PFSK-1 (cell line): Measurements from ENCODE around the gene RIMS4.

Experiments
- SIN3A ChIP-seq: IDR thresholded peaks from 2 replicates; pipeline ENCODE4 v1.6.1; 2012; ENCODE audit warnings: mild to moderate bottlenecking, low read length, moderate library complexity, borderline replicate concordance; ENCODE audit not compliant: insufficient read depth
- TAF1 ChIP-seq: IDR thresholded peaks from 2 replicates; pipeline ENCODE4 v1.6.1; 2012; ENCODE audit warnings: low read length, control low read depth, borderline replicate concordance; ENCODE audit not compliant: insufficient read depth
- TF ChIP-seq, protein P1 (sequence below), 2 experiments: IDR thresholded peaks; 2 replicates each; pipeline versions ENCODE4 v1.6.1 to v1.8.0; 2011 to 2012; ENCODE audit warnings: low read depth in 2 of 2, low read length in 2 of 2, control low read depth in 1 of 2, inconsistent platforms in 1 of 2, mild to moderate bottlenecking in 1 of 2, moderate library complexity in 1 of 2; ENCODE audit not compliant: insufficient read depth in 1 of 2

DNA sequence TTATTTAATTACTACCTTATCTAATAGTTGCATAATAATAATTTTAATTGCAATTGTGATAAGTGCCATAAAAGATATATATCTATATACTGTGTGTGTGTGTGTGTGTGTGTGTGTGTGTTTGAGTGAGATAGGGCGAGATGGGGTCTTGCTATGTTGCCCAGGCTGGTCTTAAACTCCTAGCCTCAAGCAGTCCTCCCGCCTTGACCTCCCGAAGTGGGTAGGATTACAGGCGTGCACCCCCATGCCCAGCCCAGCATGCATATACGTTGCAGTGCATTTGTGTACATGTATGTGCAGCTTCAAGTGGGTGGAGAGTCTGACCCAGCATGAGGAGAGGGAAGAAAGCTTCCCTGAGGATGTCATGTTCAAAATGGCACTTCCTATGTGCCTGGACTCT lies 4.6 kb upstream of the RIMS4 start:
- TF ChIP-seq SIN3A = no peak
- TF ChIP-seq, protein P1, sequence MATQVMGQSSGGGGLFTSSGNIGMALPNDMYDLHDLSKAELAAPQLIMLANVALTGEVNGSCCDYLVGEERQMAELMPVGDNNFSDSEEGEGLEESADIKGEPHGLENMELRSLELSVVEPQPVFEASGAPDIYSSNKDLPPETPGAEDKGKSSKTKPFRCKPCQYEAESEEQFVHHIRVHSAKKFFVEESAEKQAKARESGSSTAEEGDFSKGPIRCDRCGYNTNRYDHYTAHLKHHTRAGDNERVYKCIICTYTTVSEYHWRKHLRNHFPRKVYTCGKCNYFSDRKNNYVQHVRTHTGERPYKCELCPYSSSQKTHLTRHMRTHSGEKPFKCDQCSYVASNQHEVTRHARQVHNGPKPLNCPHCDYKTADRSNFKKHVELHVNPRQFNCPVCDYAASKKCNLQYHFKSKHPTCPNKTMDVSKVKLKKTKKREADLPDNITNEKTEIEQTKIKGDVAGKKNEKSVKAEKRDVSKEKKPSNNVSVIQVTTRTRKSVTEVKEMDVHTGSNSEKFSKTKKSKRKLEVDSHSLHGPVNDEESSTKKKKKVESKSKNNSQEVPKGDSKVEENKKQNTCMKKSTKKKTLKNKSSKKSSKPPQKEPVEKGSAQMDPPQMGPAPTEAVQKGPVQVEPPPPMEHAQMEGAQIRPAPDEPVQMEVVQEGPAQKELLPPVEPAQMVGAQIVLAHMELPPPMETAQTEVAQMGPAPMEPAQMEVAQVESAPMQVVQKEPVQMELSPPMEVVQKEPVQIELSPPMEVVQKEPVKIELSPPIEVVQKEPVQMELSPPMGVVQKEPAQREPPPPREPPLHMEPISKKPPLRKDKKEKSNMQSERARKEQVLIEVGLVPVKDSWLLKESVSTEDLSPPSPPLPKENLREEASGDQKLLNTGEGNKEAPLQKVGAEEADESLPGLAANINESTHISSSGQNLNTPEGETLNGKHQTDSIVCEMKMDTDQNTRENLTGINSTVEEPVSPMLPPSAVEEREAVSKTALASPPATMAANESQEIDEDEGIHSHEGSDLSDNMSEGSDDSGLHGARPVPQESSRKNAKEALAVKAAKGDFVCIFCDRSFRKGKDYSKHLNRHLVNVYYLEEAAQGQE (IDR thresholded peaks at IDR 0.05; ENCODE audit: insufficient read depth in 1 of 2, low read depth in 2 of 2, low read length in 2 of 2) = no peak
- TF ChIP-seq TAF1 = no peak
